ENCODE data around the gene CTTNBP2. TPM values are rescaled to one million over a fixed set of nuclear protein-coding genes. Genes with fewer than 3 reads are reported as not detected.

Gene CTTNBP2
- total and polyA plus RNA-seq, 2 of the 13 experiments (the other 11 are each of a cell fraction or from before 2014, with no cell fraction given): not detected

- no peak for TF ChIP-seq ZBTB33 (CRISPR knock-in tag; IDR thresholded peaks at IDR 0.05)
- no peak for TF ChIP-seq HMGXB3 (CRISPR knock-in tag; IDR thresholded peaks at IDR 0.05; ENCODE audit: borderline replicate concordance)
- TF ChIP-seq GABPB1 (CRISPR knock-in tag; IDR thresholded peaks at IDR 0.05): no peak
- no peak for TF ChIP-seq ZBTB7A (CRISPR knock-in tag; IDR thresholded peaks at IDR 0.05)
- TF ChIP-seq CEBPG (CRISPR knock-in tag; IDR thresholded peaks at IDR 0.05): no peak
- TF ChIP-seq NONO (IDR thresholded peaks at IDR 0.05): no peak
- no peak for TF ChIP-seq NONO (CRISPR knock-in tag; conservative IDR thresholded peaks at IDR 0.05)
- TF ChIP-seq NAIF1 (CRISPR knock-in tag; IDR thresholded peaks at IDR 0.05; ENCODE audit: borderline replicate concordance): no peak
- TF ChIP-seq FOSL2 (CRISPR knock-in tag; IDR thresholded peaks at IDR 0.05): no peak
- TF ChIP-seq CC2D1A (CRISPR knock-in tag; IDR thresholded peaks at IDR 0.05): no peak
Observed at GRCh38 chr7:117667456-117667855, 205.8 kb downstream of the CTTNBP2 start (continued).

All from HepG2 (cell line).